GM19455 (cell line): Measurements from ENCODE around the gene DEFB125.

ENCODE experiments used
- ATAC-seq: cut with Tn5 transposase; IDR thresholded peaks from one replicate; pipeline ENCODE4 v1.9.1; 2021; ENCODE audit not compliant: unreplicated experiment

The DEFB125 gene

DNA sequence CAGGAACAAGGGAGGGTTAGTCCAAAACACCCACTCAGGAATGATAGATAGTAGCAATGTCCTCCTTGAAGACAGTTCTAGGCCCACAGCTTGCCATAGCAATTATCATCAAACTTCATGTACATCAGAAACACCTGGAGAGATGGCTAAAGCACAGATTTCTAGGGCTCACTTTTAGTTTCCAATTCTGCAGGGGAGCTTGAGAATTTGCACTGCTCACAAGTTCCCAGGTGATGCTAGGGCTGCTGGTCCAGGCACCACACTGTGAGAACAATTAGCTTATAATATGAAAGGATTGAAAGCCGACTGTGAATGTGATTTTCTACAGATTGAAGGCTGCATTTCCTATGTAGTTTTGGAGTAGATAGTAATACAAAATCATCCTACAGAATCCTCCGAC lies 58.4 kb downstream of the DEFB125 start:
- ATAC-seq, result no peak
